ENCODE data around the gene FUT6.
A peak's percentile ranks its signal among the peaks of the same experiment; 100 is the strongest.

Gene FUT6

DNA sequence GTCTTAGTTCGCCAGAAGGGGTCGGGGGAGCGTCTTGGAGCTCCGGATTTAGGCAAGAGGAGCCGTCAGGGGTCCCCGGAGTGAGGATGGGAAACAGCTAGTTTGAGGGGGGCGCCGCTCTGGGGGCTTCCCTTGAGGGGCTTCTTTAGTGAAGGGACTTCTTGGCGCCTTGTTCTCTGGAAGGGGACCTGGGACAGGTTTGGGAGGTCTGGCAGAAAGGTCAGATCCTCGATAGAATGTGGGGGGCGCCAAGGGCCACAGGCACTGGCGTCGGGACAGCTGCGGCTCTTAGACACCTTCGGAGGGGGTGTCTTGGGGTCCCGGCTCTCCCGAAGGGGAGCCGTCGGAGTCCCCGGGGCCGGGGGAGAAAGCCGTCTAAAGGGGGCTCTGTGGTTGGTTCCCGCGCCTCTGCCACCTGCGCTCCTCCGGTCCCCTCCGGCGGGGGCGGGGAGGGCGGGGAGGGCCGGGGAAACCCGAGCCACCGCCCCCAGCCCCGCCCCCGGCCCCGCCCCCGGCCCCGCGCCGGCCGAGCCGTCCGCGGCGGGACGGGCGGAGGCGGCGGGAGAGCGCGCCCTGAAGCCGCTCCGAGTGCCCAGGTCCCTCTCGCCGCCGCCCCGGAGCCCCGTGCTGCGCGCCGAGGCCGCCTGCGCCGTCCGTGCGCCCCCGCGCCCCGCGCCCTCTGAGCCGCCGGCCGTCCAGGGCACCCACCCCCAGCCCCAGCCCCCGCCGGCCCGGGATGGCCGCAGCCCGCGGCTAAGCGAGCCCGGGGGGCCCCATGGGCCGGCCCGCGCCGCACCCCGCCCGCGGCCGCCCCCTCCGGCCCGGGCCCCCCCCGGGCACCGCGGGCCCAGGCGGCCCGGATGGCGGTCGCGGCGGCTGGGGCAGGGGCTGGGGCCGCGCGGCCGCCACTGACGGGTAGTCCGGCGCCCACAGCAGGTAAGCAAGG lies 34.7 kb downstream of the FUT6 start, which contains the start of gene NRTN:
NRTN (plus strand) TSS at position 552 of the 946 bp plus-strand sequence. CDS start 19,099 bp downstream, outside the sequence.
- DNase-seq (ENCODE audit: low spot score) = no peak

DNA sequence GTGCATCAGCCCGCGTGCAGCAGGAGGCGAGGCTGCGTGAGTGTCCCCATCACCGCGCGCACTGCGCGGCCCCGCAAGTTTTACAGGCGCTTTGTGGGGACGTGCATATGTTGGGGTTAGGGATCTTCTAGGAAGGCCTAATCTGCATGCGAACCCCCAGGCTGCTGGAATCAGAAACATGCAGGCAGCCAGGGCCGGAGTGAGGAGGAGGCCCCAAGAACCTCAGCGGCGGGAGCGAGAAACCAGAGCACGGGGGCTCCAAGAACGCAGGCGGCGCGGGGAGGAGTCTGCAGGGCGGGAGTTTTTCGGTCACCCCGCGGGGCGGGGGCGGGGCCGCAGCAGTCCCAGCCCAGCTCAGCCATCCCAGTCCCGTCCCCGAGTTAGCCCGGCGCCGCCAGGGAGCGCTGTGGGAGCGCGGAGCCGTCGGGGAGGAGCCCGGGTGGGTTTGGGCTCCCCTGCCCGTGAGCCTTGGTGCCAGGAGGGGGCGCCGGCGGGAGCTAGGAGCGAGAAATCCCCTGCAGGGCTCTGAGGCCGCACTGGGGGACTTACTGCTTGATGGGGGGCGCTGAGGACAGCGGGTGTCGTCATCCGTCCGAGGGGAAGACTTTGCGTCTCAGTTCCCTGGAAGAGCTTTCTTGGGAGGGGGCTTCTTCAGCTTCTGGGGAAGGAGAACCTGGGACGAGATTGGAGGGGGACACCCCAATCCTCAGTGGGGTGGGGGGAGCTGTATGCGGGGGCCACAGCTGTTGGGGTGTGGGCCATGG lies 35.6 kb downstream of the FUT6 start:
- peak; percentile 98 for DNase-seq (ENCODE audit: low spot score)

DNA sequence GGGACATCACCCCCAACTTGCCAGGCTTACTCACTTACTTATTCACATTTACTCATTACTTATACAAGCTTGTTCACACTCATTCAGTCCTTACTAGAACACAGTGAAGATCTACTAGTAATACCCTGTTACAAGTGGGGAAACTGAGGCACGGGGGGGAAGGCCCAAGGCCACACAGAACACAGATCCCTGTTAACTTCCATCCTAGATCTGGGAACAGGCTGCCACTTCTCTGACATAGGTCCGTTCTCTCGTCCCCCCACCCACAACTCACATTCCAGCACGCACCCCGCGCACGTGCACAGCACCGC lies 36.1 kb downstream of the FUT6 start:
- no peak for DNase-seq (ENCODE audit: low spot score)

DNA sequence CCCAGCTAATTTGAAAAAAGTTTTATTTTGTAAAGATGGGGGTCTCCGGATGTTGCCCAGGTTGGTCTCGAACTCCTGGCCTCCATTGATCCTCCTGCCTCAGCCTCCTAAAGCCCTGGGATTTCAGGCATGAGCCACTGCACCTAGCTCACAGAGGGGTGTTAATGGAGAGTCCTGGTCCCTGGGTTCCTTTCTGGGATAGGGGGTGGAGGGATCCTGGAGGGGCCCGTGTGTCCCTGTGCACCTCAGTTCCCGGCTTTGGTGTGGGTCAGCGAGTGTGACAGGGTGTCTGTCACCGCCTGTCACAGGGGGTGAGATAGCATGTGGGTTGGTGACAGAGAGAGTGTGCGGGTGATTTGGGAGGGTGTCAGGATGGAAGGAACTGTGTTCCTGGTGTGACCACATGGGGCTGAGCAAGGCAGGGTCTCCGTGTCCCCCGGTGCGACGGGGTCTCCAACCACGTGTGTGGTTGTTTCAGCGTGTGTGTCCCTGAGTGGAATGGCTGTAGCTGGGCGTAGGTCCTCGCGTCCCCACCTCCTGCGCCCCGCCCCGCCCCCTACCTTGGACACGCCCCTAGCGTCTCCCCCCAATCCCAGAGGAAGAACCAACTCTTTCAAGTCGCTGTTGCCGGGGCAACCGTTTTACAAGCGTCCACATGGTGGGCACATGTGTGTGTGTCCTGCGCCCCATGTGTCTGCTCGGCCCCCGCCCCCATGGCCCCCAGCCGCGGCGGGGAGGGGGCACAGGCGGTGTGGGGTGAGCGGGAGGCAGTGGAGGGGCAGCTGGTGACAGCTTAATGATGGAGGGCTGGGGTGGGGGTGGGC lies 37.5 kb downstream of the FUT6 start:
- no peak for DNase-seq (ENCODE audit: low spot score)

DNA sequence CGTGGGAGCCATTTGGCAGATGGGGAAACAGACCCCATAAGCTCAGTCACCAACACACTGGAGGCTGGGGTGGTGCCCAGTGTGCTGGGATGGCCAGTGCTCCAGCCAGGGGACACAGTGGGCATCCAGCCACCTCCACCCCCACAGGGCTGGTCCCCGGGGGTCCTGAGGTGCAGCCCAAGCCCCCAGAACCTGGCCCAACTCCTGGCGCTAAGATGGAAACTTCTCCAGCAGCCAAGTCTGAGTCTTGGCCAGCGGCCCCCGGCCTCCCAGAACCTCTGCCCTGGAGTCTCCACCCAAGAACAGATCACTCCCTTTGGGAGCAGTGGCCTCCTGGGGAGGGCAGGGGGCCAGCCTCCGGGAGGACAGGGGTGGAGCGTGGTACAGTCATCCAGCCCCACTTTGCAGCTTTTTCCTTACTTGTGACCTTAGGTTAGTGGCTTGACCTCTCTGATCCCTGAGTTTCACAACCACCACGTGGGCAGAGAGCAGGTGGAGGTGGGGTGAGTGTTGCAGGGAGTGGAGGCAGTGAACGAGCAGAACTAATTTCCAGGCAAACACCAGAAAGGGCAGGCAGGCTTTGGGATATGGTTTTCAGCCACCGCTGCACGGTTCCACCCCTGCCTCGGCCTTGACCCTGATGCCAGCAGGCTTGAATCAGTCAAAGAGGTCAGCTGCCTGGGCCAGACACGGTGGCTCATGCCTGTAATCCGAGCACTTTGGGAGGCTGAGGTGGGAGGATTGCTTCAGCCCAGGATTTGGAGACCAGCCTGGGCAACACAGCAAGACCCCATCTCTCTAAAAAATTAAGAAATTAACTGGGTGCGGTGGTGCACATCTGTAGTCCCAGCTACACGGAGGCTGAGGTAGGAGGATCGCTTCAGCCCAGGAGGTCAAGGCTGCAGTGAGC lies 38.9 kb downstream of the FUT6 start:
- no peak for DNase-seq (ENCODE audit: low spot score)

DNA sequence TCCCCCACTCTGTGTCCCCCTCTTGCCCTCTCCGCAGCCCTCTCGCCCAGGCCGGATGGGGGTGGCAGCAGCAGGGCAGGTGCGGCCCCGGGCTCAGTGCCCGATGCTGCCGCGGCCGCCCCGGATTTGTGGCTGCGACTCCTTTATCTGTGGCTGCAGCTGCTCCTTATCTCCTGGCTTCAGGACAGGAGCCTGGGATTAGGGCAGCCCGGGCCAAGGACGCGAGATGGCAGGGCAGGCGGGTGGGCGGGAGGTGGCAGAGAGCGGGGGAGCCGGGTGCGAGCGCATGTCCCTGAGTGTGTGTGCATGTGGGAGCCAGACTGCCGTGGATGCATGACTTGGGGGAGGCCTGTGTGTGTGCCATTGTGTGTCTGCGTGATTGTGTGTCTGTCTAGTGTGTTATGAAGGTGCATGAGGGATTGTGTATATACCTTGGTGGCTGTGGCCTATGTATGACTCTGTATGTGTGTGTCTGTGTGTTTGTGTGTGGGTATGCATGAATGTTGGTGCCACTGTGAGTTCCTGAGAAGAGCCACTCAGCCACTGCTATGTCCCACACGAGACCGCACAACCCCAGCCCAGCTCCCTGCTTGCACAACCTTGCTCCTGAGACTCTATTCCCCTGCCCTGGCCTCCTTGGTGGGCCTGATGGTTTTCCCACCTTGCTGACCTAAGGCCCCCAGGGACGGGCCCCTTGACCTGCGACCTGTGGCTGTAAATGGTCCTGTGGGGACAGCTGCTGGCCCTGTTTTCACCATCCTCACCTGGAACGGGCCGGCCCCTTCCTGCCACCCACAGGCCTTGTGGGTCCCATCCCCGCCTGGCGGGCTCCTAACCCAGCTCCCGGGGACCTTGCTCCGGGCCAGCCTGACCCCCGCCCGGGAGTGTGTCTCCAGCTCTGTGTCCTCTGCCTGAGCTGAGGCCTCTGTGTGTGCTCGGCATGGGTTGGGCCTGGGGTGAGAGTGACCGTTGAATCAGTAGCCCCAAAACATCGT lies 40.0 kb downstream of the FUT6 start:
- no peak for DNase-seq (ENCODE audit: low spot score)

DNA sequence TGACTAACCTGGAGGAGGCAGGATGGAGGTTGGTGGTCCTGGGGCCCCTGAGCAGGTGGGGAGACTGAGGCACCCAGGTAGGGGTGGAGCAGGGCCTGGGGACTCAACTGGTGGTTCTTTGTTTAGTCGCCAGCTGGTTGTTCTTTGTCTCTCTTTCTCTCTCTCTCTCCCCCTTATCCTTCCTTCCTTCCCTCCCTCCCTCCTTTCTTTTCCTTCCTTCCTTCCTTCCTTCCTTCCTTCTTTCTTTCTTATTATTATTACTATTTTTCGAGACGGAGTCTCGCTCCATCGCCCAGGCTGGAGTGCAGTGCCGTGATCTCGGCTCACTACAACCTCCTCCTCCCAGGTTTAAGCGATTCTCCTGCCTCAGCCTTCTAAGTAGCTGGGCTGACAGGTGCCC lies 41.3 kb downstream of the FUT6 start:
- DNase-seq (ENCODE audit: low spot score) = no peak

DNA sequence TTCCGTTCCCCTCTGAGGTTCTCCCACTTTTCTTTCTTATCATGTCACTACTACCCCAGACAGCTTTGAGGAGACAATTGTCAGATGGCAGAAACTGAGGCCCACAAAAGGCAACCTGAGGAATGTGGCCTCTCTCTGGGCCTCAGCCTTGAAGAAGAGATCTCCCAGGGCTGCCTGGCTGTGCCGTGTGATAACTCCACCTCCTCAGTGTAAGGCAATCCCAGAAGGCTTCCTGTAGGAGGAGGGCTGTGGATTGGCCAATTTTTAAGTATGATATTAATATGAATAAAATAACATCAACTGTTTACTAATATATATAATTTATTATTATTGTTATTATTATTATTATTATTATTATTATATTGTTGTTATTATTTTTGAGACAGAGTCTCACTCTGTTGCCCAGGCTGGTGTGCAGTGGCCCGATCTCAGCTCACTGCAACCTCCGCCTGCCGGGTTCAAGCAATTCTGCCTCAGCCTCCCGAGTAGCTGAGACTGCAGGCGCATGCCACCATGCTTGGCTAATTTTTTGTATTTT lies 44.1 kb downstream of the FUT6 start:
- DNase-seq (ENCODE audit: low spot score) = no peak

DNA sequence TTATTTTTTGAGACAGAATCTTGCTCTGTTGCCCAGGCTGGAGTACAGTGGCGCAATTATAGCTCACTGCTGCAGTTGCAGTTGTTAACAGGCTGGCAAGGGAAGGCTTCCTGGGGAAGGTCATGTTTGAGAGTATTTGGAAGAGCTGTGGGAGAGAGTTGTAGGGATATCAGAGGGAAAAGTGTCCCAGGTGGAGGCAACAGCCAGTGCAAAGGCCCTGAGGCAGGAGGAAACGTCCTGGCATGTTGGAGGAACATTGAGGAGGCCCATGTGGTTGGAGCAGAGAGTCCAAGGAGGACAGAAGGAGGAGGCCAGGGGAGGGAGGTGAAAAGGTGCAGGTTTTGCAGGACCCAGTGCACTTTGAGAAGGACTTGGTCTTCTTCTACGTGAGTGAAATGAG lies 46.3 kb downstream of the FUT6 start:
- DNase-seq (ENCODE audit: low spot score) = no peak

DNA sequence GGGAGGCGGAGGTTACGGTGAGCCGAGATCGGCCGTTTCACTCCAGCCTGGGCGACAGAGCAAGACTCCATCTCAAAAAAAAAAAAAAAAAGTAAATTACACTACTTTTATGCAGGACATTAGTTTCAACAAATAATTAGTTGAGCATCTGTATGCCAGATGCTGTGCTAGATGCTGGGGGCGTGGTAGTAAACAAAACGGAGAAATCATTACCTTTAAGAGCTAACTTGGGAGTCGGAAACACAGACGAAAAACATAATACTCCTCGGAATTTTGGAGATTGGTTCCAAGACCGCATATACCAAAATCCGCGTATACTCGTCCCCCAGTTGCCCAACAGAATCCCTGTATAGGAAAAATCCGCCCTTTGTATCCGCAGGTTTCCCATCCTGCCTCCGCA lies 47.3 kb downstream of the FUT6 start:
- DNase-seq (ENCODE audit: low spot score) = no peak

DNA sequence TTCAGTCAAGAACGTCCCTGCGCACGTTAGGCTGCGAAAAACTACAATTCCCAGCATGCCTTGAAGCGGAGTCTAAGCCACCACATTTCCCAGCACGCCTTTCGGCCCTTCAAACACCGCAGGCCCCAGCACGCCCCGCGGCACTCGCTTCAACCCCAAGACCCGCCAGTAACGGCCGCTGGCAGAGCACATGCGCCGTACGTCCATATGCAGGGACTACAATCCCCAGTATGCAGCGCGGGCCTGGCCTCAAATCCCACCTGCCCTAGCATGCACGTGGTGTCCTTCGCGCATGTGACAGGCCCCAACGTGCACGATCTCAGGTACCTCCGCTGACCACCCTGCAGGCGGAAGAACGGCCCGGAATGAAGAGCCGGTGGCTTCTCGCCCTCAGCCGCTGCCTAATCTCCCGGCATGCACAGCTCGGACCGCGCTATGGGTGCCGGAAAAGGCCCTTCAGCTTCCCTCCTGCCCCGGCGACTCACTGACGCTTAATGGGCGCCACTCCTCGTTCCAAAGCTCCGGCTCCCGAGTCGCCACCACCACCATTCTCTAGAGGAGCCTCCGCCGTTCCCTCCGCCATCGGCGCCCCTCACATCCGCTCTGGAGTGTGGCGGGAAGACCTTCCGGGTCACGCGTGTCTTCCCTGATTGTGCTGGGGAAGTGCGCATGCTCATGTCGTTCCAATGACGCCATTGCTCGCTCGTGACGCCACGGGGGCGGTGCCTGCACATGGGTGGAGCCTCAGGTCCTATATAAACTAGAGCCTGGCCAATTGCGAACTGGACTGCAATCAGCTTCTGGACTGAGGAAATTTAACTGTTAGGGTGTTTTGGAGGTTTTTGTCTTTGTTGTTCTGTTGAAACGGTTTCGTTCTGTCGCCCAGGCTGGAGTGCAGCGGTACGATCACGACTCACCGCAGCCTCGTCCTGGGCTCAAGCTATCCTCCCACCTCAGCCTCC lies 48.7 kb downstream of the FUT6 start, which contains the start of gene DUS3L:
DUS3L (minus strand) TSS at position 605 of the 962 bp plus-strand sequence; CDS start at position 583, 22 bp downstream.
- peak; percentile 100 for DNase-seq (ENCODE audit: low spot score)

DNA sequence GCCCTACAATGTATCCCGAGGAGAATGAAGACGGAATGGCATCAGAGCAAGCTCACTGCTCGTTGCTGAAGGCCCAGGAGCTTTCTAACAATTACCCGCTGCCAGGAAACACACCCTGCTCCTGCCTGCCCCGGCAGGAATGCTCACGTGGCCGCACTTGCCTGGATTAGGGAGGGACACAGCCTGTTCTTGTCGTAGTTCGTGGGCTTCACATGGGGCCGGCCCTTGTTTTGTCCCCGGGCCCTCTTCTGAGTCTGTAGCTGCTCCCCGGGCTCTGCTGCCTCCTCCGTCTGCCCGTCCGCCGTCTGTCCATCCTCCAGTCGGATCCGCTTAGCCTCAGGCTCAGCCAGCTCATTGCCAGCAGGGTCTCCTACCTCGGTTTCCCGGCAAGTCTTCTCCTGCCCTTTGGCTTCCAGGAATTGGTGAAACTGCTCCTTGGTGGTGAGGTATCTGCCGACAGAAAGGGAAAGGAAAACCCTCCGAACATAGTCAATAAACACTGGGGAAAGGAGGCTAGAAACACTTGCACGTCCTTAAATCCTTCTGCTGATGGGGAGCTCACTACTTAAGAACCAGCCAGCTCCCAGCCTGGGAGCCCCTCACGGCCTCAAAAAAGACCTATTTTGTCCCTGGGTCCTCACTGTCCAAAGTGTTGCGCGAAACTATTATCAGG lies 49.5 kb downstream of the FUT6 start:
- no peak for DNase-seq (ENCODE audit: low spot score)

DNA sequence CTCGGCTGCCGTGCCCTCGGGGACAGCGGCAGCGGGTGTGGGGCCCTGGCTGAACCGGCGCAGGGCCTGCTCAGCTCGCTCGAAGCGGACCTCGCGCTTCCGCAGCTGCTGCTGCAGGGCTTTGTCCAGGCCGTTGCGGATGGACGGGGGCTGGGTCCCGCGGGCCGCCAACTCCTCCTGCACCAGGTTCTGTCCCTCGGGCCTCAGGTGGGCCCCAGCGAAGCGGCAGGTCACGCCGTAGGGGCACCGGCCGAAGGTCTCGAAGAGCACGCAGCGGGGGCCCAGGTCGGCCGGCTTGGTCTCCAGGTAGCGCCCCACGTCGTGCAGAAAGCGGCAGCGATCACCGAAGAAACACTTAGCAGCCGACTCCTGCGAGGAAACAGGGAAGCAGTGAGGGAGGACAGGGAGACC lies 50.1 kb downstream of the FUT6 start:
- DNase-seq (ENCODE audit: low spot score) = no peak

DNA sequence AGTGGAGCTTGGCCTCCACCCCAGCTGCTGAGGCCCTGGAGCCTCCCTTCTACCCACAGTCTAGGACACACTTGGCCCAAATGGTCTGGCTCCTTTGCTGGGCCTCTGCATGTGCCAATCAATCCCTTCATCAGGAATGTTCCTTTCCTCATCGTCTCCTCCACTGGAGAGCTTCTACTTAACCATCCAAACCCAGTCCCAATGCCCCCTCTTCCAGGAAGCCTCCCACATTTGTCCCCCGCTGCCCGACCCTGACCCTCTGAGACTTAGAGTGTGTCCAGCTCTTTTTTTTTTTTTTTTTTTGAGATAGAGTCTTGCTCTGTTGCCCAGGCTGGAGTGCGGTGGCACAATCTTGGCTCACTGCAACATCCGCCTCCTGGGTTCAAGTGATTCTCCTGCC lies 51.1 kb downstream of the FUT6 start:
- no peak for DNase-seq (ENCODE audit: low spot score)

DNA sequence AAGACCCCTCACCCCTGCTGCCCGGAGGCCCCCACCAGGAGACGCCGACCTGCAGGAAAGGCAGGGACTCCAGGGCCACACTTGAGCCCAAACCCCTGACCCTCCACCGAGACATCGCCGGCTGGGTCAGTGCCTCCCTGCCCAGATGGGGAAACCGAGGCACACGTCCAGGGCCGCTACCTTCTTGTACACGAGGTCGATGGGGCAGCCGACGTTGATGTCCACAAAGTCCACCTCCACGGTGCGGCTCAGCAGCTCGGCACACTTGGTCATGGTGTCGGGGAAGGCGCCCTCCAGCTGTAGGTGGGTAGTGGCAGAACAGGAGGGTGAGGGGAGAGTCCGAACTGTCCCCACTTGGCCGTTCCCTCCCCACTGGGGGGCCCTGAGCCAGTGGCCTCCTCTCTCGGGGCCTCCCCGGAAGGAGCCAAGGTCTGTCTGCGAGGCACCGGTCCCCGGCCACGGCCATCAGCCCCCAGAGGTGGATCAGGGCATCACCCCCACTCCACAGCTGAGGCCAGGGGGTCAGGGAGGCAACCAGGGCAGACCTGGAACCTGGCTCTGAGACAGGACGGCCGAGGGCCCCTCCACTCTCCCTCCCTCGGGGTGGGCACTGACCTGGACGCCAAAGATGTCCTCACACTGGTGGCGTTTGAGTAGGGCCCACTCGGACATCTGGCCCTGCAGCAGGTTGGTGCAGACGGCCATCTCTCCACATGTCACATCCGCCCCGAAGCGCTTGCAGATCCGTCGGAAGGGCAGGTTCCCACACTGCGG lies 51.9 kb downstream of the FUT6 start:
- no peak for DNase-seq (ENCODE audit: low spot score)

DNA sequence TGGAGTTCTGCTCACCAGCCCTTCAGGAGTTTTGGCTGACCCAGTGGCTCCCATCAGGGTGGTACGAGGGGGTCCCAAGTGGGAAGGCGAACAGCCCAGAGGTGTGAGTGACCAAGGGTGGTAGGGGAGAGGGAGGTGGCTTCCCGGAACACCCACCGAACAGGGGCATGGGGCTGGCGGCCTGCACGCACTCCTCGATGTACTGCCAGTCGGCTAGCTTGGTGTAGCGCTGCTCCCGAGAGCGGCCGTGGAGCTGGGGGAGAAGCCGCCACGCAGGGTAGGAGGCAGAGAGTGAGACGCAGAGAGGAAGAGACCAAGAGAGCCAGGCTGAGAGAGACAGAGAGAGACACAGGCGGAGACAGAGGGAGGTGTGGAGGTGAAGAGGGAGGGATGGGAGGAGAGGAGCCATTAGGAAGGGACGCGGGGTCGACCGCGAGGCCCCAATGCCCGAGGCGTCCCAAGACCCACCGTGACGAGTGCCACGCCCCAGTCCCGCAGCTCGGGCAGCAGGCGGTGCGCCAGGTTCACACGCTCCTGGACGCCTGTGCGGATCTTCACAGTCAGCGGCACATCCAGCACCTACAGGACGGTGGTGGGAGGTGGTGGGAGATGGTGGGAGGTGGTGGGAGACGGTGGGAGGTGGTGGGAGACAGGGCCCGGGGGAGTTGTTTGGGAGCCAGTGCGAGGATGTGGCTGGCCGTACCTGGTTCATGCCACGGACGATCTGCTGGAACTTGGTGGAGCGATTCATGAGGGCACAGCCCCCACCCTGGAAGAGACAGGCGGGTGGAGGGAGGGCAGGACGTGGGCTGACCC lies 52.7 kb downstream of the FUT6 start:
- DNase-seq (ENCODE audit: low spot score) = no peak
